Measurements from ENCODE around the gene KCTD3.

The KCTD3 gene

DNA sequence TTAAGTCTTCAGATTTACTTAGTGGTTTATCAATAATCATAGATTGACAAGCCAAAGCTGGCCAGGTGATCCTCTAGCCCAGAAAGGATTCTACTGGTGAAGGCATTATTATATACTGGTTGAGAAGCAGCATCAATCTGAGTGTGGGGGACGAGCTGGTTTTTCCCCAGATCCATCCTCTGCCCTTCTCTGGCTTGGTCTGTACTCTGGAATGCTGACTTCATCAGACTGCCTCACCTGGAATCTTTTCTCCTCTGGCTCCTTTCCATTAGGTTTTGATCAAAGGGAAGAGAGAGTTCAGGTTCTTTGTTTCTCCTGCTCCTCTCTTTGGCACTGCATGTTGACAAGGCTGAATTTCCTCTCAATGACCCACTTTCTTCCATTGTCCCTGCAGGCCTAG is 93.9 kb downstream of the KCTD3 start:
- DNase-seq, result no peak

GRCh38 chr1:215665215-215665614 is 98.1 kb downstream of the KCTD3 start:
- DNase-seq, result no peak

- DNase-seq, result no peak
These were observed 100.7 kb downstream of the KCTD3 start for GRCh38 chr1:215667761-215668160.

- DNase-seq, result no peak
These were observed 102.8 kb downstream of the KCTD3 start for GRCh38 chr1:215669806-215670491.
